B cell (primary cell): Measurements from ENCODE around the gene ISCU. TPM values are rescaled to one million over a fixed set of nuclear protein-coding genes. Genes with fewer than 3 reads are reported as not detected.

Experiments
- ATAC-seq: fragments of 200-7000 bp; cut with Tn5 transposase; one replicate; pipeline ENCODE4 v1.10.0; 2021; ENCODE audit warnings: low read depth, mild to moderate bottlenecking, moderate number of reproducible peaks, moderate library complexity
- CTCF ChIA-PET: fragments of 350-600 bp; sonication (Branson Sonifier 250); formaldehyde crosslinking; loops from one replicate; lab custom pipeline; 2021; ENCODE audit warnings: antibody characterized with exemption, inconsistent platforms; lab: Charles Lee
- POLR2A ChIA-PET: fragments of 350-600 bp; sonication (Branson Sonifier 250); formaldehyde crosslinking; loops from one replicate; lab custom pipeline; 2021; ENCODE audit warnings: antibody characterized with exemption; lab: Charles Lee
- DNase-seq: peaks from one replicate; pipeline ENCODE4 v3.0.0; 2013
- H2AFZ ChIP-seq: 2 replicates; pipeline ENCODE4 v1.6.1; 2012; ENCODE audit warnings: mild to moderate bottlenecking, low read depth, low read length; ENCODE audit not compliant: insufficient read depth, poor library complexity, severe bottlenecking
- H3K27ac ChIP-seq, 2 donors: 1 replicate in 1 of 2; 2 replicates in 1 of 2; pipeline ENCODE4 v1.5.1; 2012 to 2013; ENCODE audit warnings: low read length in 2 of 2, mild to moderate bottlenecking in 2 of 2, moderate library complexity in 1 of 2
- H3K27me3 ChIP-seq, 4 experiments: fragments of 200-600 bp in 1 of 4; sonication (generic) in 1 of 4; replicated peaks in 1 of 4; 1 replicate in 2 of 4; 2 replicates in 2 of 4; pipeline versions ENCODE4 v1.6.1 to v1.7.0; 2013 to 2016; ENCODE audit warnings: low read length in 3 of 4, mild to moderate bottlenecking in 2 of 4, mixed read lengths in 1 of 4, moderate library complexity in 1 of 4; ENCODE audit not compliant: insufficient read depth in 4 of 4, control insufficient read depth in 3 of 4; ENCODE audit errors: control extremely low read depth in 1 of 4
- H3K36me3 ChIP-seq, 2 experiments: replicated peaks in 1 of 2; 1 replicate in 1 of 2; 2 replicates in 1 of 2; pipeline versions ENCODE4 v1.6.1 to v1.7.1; 2013; ENCODE audit warnings: low read length in 1 of 2; ENCODE audit not compliant: insufficient read depth in 2 of 2, control insufficient read depth in 1 of 2; ENCODE audit errors: control extremely low read depth in 1 of 2, extremely low read depth in 1 of 2
- H3K4me1 ChIP-seq, 2 donors: fragments of 200-600 bp in 1 of 2; sonication (generic) in 1 of 2; 1 replicate in 1 of 2; 2 replicates in 1 of 2; pipeline versions ENCODE4 v1.5.1 to v1.6.1; 2013 to 2017; ENCODE audit warnings: low read length in 2 of 2; ENCODE audit not compliant: control insufficient read depth in 2 of 2, insufficient read depth in 2 of 2
- H3K4me2 ChIP-seq: replicated peaks from 2 replicates; pipeline ENCODE3; 2012; ENCODE audit warnings: mild to moderate bottlenecking, low read depth, low read length; ENCODE audit not compliant: poor library complexity, severe bottlenecking
- H3K4me3 ChIP-seq, 5 experiments: fragments of 200-600 bp in 1 of 5; sonication (generic) in 1 of 5; 1 replicate in 3 of 5; 2 replicates in 2 of 5; pipeline versions ENCODE4 v1.5.1 to v1.7.0; 2011 to 2016; ENCODE audit warnings: low read length in 4 of 5, mild to moderate bottlenecking in 4 of 5, low read depth in 2 of 5, control low read depth in 1 of 5, moderate library complexity in 1 of 5; ENCODE audit not compliant: insufficient read depth in 1 of 5; ENCODE audit errors: control extremely low read depth in 1 of 5, extremely low read depth in 1 of 5
- H3K79me2 ChIP-seq: fragments of 200-600 bp; sonication (generic); one replicate; pipeline ENCODE4 v1.6.0; 2016; ENCODE audit warnings: low read length; ENCODE audit not compliant: control insufficient read depth, insufficient read depth
- H3K9ac ChIP-seq: fragments of 200-600 bp; sonication (generic); 2 replicates; pipeline ENCODE4 v1.6.1; 2017; ENCODE audit warnings: mild to moderate bottlenecking, low read length, moderate library complexity
- H3K9me3 ChIP-seq, 3 donors: one replicate each; pipeline versions ENCODE4 v1.6.1 to v1.7.1; 2013; ENCODE audit warnings: low read length in 2 of 3; ENCODE audit not compliant: control insufficient read depth in 2 of 3, insufficient read depth in 1 of 3; ENCODE audit errors: control extremely low read depth in 1 of 3
- H4K20me1 ChIP-seq: 2 replicates; pipeline ENCODE4 v1.6.0; 2012; ENCODE audit warnings: mild to moderate bottlenecking, low read length; ENCODE audit not compliant: insufficient read depth, control insufficient read depth, poor library complexity, severe bottlenecking
- H3K27ac Mint-ChIP-seq: one replicate; pipeline ENCODE4 v1.8.0; 2021; ENCODE audit warnings: mixed read lengths
- H3K27me3 Mint-ChIP-seq: one replicate; pipeline ENCODE4 v1.8.0; 2021; ENCODE audit warnings: mixed read lengths
- H3K4me1 Mint-ChIP-seq: one replicate; pipeline ENCODE4 v1.8.0; 2021; ENCODE audit warnings: mixed read lengths
- H3K4me3 Mint-ChIP-seq: one replicate; pipeline ENCODE4 v1.8.0; 2021; ENCODE audit warnings: mixed read lengths
- H3K9me3 Mint-ChIP-seq: one replicate; pipeline ENCODE4 v1.8.0; 2022; ENCODE audit warnings: mixed read lengths; ENCODE audit not compliant: insufficient read depth
- EZH2 ChIP-seq: IDR thresholded peaks from 2 replicates; pipeline ENCODE4 v1.6.1; 2012; ENCODE audit warnings: borderline replicate concordance, low read depth, mild to moderate bottlenecking, moderate library complexity, low read length; ENCODE audit not compliant: insufficient read depth, poor library complexity, severe bottlenecking
- WGBS: methylation state at CpG from one replicate; pipeline ENCODE4 v1.1.5; 2013; ENCODE audit warnings: missing lambda C conversion rate; ENCODE audit not compliant: insufficient coverage; 5-methylcytosine and 5-hydroxymethylcytosine counted together
- intact Hi-C: fragments of 100-400 bp; cut with micrococcal nuclease; formaldehyde crosslinking; loops from one replicate; pipeline ENCODE4 v1.10.0; 2022
- polyA plus RNA-seq: library from polyadenylated mRNA; depleted of rRNA; stranded (reverse); fragments of >200 nt; gene quantifications from 2 replicates; pipeline ENCODE4 v1.2.3, GENCODE V29; 2012
- total RNA-seq, 2 donors: library from RNA; stranded (reverse); fragments of 120-200 nt in 1 of 2; gene quantifications; 1 replicate in 1 of 2; 2 replicates in 1 of 2; pipeline versions ENCODE4 v1.2.3 to v1.2.4, GENCODE V29; 2013 to 2022
- TF ChIP-seq, protein P1 (sequence below): fragments of 200-600 bp; IDR thresholded peaks from one replicate; pipeline ENCODE4 v1.8.0; 2022; ENCODE audit warnings: antibody characterized with exemption, mild to moderate bottlenecking

Gene ISCU
- total and polyA plus RNA-seq, 2 donors (not counting 1 experiment from before 2014, with no cell fraction given): 173 to 209 TPM

DNA sequence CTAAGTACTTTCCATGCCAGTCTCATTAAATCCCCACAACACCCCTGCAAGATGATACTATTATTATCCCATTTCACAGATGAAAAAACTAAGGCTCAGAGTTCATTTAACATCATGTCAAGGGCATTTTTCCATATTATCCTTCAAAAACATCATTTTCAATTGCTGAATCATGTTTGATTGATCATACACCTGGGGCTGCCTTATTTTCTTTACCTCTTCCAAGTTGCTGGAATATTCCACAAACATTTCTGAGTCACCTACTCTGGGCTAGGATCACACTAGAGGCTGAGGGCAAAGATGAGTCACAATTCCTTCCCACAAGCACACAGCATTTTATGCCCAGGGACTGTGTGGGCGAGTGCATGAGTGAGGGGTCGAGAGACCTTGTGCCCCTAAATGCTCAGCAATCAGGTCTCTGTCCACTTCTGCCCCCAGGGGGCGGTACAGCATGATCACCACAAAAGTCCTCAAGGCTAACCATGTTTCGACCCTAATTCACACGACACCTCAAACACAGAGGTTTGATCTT lies 49.6 kb downstream of the ISCU start:
- Mint-ChIP-seq H3K27ac (peak overlapping the region; percentile 51), H3K4me1 (peaks cover 43% of the 10 kb centered on the region), H3K4me3 (no peak overlapping the region), H3K9me3 (peaks cover 3% of the 10 kb centered on the region), H3K27me3 (peaks cover 10% of the 10 kb centered on the region)
- Histone ChIP-seq H3K27ac (no peak overlapping the region), H3K79me2 (no peaks in the 10 kb centered on the region), H3K4me2 (no peak overlapping the region), H3K4me1 (peaks cover 21 to 33% of the 10 kb centered on the region in 2 donors), H4K20me1 (no peaks in the 10 kb centered on the region), H3K9me3 (peaks cover 0 to 22% (median 8%) of the 10 kb centered on the region in 3 donors), H2AFZ (no peak overlapping the region), H3K27me3 (peaks cover 0 to 12% (median 2%) of the 10 kb centered on the region in 4 experiments), H3K4me3 (no peak overlapping the region), H3K9ac (no peak overlapping the region), H3K36me3 (no peaks in the 10 kb centered on the region)
- 31% methylated on average over 5 of the region's 5 CpGs for WGBS
- TF ChIP-seq, protein P1, sequence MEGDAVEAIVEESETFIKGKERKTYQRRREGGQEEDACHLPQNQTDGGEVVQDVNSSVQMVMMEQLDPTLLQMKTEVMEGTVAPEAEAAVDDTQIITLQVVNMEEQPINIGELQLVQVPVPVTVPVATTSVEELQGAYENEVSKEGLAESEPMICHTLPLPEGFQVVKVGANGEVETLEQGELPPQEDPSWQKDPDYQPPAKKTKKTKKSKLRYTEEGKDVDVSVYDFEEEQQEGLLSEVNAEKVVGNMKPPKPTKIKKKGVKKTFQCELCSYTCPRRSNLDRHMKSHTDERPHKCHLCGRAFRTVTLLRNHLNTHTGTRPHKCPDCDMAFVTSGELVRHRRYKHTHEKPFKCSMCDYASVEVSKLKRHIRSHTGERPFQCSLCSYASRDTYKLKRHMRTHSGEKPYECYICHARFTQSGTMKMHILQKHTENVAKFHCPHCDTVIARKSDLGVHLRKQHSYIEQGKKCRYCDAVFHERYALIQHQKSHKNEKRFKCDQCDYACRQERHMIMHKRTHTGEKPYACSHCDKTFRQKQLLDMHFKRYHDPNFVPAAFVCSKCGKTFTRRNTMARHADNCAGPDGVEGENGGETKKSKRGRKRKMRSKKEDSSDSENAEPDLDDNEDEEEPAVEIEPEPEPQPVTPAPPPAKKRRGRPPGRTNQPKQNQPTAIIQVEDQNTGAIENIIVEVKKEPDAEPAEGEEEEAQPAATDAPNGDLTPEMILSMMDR: peak; percentile 66
- TF ChIP-seq EZH2: no peak
- CTCF ChIA-PET: interaction anchor here (0.7 to 13.8 kb wide), 9 partner anchors 9 to 209 kb away, joined by 3 to 431 read pairs (median 102); partner anchors contain the start of genes ISCU, SART3 and SELPLG
- POLR2A ChIA-PET: interaction anchor here (1.6 kb wide), 1 partner anchor 50 kb away, joined by 6 read pairs; the partner anchor contains the start of gene ISCU
- peak; percentile 75 for DNase-seq
- ATAC-seq: peak; percentile 35
- intact Hi-C loops: loop anchor here (1.0 kb wide), 1 partner anchor 35 kb away; no protein-coding TSS in a partner anchor

DNA sequence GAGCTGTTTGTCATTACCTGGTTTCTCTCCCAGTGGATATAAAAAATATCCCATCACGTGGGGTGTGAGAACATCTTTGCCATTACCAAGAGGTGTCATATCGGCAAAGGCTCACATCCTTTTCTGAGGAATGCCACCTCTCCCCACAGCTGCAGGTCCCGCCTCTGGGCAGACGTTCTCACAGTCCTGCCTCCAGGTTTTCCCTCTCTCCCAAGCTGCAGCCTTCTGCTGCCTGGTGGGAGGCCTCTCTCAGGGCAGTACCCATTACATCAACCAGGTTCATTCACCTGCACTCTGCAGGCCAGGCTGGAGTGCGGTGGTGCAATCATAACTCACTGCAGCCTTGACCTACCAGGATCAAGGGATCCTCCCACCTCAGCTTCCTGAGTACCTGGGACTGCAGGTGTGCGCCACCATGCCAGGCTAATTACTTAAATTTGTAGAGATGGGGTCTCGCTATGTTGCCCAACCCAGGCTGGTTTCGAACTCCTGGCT lies 50.4 kb downstream of the ISCU start:
- no peak for DNase-seq
- Mint-ChIP-seq H3K9me3 (peaks cover 3% of the 10 kb centered on the region), H3K27me3 (peaks cover 8% of the 10 kb centered on the region), H3K4me3 (no peak overlapping the region), H3K27ac (no peak overlapping the region), H3K4me1 (peaks cover 51% of the 10 kb centered on the region)
- no peak overlapping the region for H2AFZ ChIP-seq
- H3K27me3 ChIP-seq: peaks cover 0 to 12% (median 2%) of the 10 kb centered on the region in 4 experiments
- H3K4me3 ChIP-seq: no peak overlapping the region
- H3K9ac ChIP-seq: no peak overlapping the region
- TF ChIP-seq, protein P1: no peak
- no peak for TF ChIP-seq EZH2
- no peak overlapping the region for H3K4me2 ChIP-seq
- no peak for ATAC-seq
- peaks cover 30 to 42% of the 10 kb centered on the region in 2 donors for H3K4me1 ChIP-seq
- no peak overlapping the region for H3K27ac ChIP-seq
- 96% methylated on average over 7 of the region's 8 CpGs for WGBS
- no peaks in the 10 kb centered on the region for H4K20me1 ChIP-seq
- CTCF ChIA-PET: interaction anchor here (0.7 to 13.8 kb wide), 9 partner anchors 22 to 338 kb away, joined by 3 to 431 read pairs (median 102); partner anchors contain the start of genes ISCU, SART3 and SELPLG
- POLR2A ChIA-PET: interaction anchor here (1.0 to 8.6 kb wide), 3 partner anchors 23 to 51 kb away, joined by 3 to 133 read pairs (median 6); partner anchors contain the start of genes ISCU and SELPLG
- H3K36me3 ChIP-seq: no peaks in the 10 kb centered on the region
- intact Hi-C loops: loop anchor here (1.0 kb wide), 1 partner anchor 34 kb away; no protein-coding TSS in a partner anchor
- H3K9me3 ChIP-seq: peaks cover 0 to 22% (median 8%) of the 10 kb centered on the region in 3 donors
- H3K79me2 ChIP-seq: no peaks in the 10 kb centered on the region
